ENCODE data around the gene CDT1.

Gene CDT1

GRCh38 chr16:88806491-88807111 lies 3.0 kb downstream of the CDT1 start:
- no peak for DNase-seq

DNA sequence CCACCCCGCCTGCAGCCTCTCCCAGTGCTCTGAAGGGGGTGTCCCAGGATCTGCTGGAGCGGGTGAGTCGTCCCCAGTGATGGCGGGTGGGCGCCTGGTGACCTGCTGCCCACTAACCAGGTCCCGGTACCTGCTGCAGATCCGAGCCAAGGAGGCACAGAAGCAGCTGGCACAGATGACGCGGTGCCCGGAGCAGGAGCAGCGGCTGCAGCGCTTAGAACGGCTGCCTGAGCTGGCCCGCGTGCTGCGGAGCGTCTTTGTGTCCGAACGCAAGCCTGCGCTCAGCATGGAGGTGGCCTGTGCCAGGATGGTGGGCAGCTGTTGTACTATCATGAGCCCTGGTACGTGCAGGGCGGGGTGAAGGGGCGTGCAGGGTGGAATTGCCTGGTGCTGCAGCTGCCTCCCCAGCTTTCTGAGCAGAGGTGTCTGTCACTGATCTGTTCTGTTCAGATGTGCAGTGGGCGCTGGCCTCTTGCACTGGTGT lies 3.6 kb downstream of the CDT1 start:
- no peak for DNase-seq

DNA sequence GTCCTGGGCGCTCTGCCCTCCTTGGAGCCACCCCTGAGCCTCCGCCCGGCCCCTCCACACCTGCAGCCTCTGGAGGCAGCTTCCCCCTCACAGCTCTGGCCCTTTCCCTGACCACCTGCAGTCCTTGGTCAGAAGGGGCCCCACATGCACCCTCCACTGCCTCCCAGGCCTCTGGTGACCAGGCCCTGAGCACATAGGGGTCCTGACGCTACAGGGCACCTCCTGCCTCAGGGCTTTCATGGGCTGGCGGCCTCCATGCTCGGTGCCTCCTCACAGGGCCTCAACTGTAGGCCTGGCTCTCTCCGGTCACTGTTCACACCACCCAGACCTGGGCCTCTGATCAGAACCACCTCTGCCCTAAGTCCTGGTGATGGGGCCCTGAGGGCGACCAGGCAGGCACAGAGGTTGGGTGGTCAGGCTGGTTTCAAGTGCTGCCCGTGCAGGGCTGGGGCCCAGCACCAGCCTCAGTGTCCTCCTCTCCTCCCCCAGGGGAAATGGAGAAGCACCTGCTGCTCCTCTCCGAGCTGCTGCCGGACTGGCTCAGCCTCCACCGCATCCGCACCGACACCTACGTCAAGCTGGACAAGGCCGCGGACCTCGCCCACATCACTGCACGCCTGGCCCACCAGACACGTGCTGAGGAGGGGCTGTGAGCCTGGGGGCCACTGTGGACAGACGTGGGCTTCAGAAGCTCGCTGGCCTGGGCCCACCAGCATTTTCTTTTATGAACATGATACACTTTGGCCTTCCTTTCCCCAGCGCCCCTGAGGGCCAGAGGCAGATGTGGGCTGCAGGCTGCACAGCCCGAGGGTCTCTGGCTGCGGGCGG lies 4.3 kb downstream of the CDT1 start:
- no peak for DNase-seq

GRCh38 chr16:88809068-88809675 lies 5.6 kb downstream of the CDT1 start:
- DNase-seq = no peak

GRCh38 chr16:88809676-88810165 lies 6.1 kb downstream of the CDT1 start:
- no peak for DNase-seq

- no peak for DNase-seq
Observed at GRCh38 chr16:88810166-88810911, 6.8 kb downstream of the CDT1 start.

- peak; percentile 67 for DNase-seq
Observed at GRCh38 chr16:88810912-88811768, 7.6 kb downstream of the CDT1 start.

DNA sequence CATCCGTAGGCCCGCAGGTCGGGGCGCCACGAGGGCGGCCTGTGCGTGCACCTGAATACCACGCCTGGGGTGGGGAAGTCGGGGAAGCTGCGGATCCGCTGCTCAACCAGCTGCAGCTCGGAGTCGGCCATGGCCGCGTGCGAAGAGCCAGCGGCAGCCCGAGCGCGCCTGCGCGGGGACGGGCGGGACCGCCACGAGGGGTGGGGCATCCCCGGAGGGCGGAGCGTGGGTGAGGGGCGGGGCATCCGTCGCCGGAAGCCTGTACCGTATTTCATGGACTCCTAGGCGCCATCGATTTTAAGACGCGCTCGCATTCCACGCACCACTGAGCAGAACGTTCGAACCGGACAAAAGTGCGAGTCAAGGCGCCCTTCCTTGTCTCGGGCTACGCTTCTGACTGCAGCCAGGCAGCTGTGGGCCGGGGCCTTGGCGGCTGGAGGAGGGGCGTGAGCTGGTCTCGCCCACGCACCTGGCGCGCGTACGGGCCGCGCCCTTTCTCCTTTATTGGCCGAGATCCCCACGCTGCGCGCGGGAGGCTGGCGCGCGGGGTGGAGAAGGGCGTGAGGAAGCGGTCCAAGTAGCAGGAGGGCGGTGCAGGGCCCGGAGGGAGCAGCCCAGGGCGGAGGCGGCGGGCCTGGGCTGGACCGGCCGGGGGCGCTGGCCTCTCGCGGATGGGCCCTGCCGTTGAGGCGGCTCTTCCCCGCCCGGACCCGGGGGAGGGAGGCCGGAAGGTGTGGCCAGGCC lies 8.4 kb downstream of the CDT1 start, which contains the start of gene APRT:
APRT (minus strand) TSS at position 160 of the 744 bp plus-strand sequence; CDS start at position 131, 29 bp downstream.
- DNase-seq = peak; percentile 96

GRCh38 chr16:88812513-88813268 lies 9.1 kb downstream of the CDT1 start:
- DNase-seq = no peak

DNA sequence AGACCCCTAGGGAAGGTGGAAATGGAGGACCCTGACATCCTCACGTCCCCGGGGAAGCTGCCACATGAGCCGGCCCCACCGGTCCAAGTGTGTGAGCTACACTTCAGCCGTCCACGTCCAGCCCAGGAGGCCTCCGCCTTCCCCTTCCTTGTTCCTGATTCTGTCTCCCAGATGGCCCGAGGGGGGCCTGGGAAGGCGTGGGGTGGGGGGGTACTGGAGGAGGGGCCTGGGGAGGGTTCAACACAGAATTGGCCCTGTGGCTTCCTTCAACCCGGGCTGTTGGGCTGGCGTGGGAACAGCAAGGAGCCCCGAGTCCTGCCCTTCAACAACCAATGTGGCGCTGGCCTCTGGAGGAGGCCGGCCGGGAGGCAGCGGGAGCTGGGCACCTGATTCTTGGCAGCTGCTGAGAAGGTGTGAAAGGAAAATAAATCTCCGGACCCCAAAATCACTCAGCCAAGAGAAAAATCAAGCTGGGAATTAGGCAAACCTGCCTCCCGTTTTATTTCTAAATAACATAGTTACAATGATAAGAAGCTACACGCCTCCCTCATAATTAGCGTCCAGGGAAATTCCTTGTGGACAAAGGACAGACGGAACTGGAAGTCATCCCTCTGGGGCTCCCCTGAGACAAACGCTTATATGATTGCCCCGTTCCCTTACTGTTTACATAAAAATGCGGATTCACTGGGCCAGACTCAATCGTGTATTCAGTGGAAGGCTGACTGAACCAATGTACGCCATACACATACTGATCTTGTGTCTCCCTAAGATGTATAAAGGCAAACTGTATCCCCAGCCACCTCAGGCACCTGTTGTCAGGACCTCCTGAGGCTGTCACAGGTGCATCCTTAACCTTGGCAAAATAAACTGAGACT lies 9.9 kb downstream of the CDT1 start:
- DNase-seq = no peak

DNA sequence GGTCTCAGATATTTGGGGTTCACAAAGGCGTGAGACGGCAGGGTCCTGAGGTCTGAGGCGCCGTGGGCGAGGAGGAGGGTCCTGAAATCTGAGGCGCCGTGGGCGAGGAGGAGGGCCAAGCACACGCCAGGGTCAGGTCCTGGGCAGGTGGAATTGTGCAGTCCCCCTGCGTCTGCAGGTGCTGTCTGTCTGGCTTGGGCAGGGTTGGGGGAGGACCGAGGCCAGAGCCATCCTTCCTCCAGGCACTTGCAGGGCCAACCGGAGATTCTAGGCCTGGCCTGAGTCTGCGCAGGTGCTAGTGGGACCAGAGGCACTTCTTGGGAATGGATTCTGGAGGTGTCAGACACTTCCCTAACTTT lies 10.5 kb downstream of the CDT1 start:
- DNase-seq = no peak

DNA sequence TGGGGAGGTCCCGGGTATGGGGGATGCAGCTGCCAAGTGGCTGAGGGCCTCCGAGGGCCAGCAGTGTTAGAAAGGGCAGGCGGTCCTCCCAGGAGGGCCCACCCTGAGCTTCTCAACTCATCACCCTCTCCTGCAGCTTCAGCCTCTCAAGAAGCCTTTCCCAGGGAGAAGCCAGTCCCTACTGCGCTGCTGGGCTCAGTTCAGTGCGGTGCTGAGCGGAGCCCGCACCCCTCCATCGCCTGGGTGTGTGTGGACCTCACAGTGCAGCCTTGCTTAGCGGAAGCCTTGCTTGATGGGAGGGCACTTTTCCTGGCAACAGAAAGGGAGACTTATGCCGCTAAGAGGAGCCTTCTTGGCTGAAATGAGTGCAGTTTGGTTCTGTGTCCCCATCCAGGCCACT lies 11.6 kb downstream of the CDT1 start:
- no peak for DNase-seq

DNA sequence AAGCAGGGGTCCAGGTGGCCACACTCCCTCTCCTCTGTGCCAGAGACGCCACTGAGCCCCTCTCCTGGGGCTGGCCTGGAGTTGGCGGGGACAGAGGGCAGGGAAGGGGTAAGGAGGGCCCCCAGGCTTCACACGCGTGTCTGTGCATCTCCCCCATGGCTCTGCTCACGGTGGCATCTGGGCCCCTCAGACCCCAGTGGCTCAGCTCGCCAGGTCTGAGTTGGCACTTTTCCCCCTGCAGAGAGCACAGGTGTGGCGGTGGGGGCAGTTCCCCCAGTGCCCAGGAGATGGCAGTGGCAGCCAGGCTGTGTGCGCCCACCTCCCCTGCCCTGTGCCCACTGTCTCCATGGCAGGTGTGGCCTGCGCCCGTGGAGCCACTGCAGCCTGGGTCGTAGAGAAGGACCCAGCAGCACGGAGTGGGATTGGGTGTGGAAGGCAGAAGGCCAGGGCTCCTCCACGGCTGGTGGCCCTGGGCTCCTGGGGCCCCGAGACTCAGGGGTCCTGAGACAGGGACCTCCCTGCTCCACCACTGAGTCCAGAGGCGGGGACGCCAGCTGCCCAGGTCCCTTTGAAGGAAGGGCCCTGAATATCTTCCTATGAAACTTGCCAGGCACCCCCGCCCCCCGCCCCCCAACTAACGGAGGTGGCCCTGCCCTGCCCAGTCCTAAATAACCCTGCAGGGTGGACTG lies 12.5 kb downstream of the CDT1 start:
- peak; percentile 61 for DNase-seq

DNA sequence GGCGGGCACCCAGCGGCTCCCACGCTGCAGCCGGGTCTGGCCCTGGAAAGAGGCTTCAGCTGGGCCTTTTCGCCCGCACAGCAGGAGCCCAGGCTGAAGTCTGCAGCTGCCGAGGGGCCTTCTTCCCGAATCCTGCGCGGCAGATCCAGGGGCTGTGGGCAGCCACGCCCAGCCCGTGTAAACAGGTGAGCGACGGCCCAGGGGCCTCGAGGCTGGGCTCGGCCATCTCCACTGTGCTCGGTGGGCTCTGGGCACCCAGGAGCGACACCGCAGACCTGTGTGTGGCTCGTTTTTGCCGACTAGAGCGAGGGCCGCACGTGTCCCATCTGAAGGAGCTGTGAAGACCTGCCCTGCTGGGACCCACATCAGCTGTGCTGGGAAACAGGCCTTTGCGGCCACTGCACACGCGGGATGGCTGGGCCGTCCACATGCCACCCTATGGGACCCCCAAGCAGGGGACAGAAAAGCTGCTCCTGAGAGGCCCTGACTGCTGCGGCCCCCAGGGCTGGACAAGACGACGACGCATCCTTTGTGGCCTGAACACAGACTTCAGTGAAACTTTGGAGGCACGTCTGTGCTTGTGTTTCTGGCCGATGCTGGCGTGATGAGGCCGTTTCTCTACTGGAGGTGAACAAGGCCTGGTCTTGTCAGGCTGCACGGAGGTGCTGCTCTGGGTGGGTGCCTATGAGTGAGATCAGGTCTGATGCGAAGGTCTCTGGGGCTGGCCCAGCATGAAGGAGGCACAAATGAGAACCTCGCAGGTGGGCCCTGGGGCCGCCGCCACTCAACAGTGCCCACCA lies 13.3 kb downstream of the CDT1 start:
- DNase-seq = no peak

GRCh38 chr16:88817785-88818574 lies 14.4 kb downstream of the CDT1 start:
- DNase-seq = no peak

DNA sequence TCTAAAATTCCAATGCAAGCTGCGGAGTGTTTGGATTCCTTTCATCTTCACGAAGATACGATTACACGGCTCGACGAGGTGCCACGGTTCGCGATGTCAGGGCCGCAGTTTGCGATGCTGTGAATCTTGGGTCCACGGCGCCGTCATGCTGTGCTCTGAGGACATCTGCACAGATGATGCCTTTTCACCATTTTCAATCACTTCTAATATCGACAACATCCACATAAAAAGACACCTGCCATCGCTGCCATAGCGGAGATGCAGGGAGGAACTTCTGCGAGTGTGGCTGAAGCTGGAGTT lies 14.9 kb downstream of the CDT1 start:
- no peak for DNase-seq

GRCh38 chr16:88819126-88819525 lies 15.5 kb downstream of the CDT1 start:
- DNase-seq = no peak
